ENCODE data around the gene ZNF438.

DNA sequence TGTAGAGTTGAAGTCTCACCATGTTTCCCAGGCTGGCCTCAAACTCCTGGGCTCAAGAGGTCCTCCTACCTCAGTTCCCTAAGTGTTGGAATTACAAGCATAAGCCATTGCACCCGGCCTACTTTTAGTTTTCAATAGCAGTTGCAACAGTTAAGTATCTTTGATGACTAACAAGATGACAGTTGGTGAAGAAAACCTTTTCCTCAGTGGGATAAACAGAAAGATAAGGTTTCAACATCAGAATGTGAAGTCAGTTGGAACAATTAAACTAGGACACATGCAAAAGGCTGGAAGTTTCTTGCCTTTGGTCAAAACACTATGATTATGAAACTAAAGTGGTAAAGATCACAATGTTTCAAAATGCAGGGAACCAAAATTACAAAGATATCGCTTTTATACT lies 169.2 kb downstream of the ZNF438 start:
- TF ChIP-seq CTCF (IDR thresholded peaks at IDR 0.05) (no peak), POLR2A (IDR thresholded peaks at IDR 0.05) (no peak), EP300 (IDR thresholded peaks at IDR 0.05) (no peak)
